Osteoblast (primary cell): ENCODE measurements around the gene LHFPL6. TPM values are rescaled to one million over a fixed set of nuclear protein-coding genes. Genes with fewer than 3 reads are reported as not detected.

ENCODE experiments used
- DNase-seq: peaks from one replicate; pipeline ENCODE4 v3.0.0; 2011; ENCODE audit warnings: low spot score, mixed read lengths; ENCODE audit not compliant: insufficient read length; ENCODE audit errors: missing footprints
- H2AFZ ChIP-seq: 2 replicates; pipeline ENCODE4 v1.6.0; 2011; ENCODE audit warnings: mild to moderate bottlenecking, low read length
- H3K27ac ChIP-seq: 2 replicates; pipeline ENCODE4 v1.5.1; 2011; ENCODE audit warnings: mild to moderate bottlenecking, low read depth, low read length, moderate library complexity
- H3K27me3 ChIP-seq: 2 replicates; pipeline ENCODE4 v1.6.0; 2012; ENCODE audit warnings: mild to moderate bottlenecking, control low read depth, inconsistent platforms, low read length, moderate library complexity; ENCODE audit not compliant: insufficient read depth
- H3K36me3 ChIP-seq: 2 replicates; pipeline ENCODE4 v1.5.1; 2011; ENCODE audit warnings: mild to moderate bottlenecking, low read length, control low read depth, moderate library complexity; ENCODE audit not compliant: insufficient read depth
- H3K4me1 ChIP-seq: 2 replicates; pipeline ENCODE4 v1.5.1; 2011; ENCODE audit warnings: mild to moderate bottlenecking, low read length, control low read depth, moderate library complexity; ENCODE audit not compliant: insufficient read depth
- H3K4me2 ChIP-seq: 2 replicates; pipeline ENCODE4 v1.6.0; 2011; ENCODE audit warnings: mild to moderate bottlenecking, low read length; ENCODE audit not compliant: insufficient read depth
- H3K4me3 ChIP-seq: fragments of 200-600 bp; sonication (generic); 3 replicates; pipeline ENCODE4 v1.5.1; 2012; ENCODE audit warnings: mild to moderate bottlenecking, low read length, inconsistent platforms; ENCODE audit not compliant: insufficient read depth
- H3K79me2 ChIP-seq: 2 replicates; pipeline ENCODE4 v1.6.0; 2012; ENCODE audit warnings: mild to moderate bottlenecking, low read length, control low read depth, inconsistent platforms; ENCODE audit not compliant: insufficient read depth
- H3K9me3 ChIP-seq: 2 replicates; pipeline ENCODE4 v1.5.1; 2011; ENCODE audit warnings: low read depth, low read length, control low read depth
- H4K20me1 ChIP-seq: 2 replicates; pipeline ENCODE4 v1.6.0; 2012; ENCODE audit warnings: mild to moderate bottlenecking, low read length, control low read depth; ENCODE audit not compliant: insufficient read depth
- total RNA-seq: library from RNA; depleted of rRNA; stranded (reverse); fragments of >200 nt; gene quantifications from 2 replicates; pipeline ENCODE4 v1.2.3, GENCODE V29; 2012
- TF ChIP-seq, protein P1 (sequence below): IDR thresholded peaks from 2 replicates; pipeline ENCODE4 v1.5.1; 2011; ENCODE audit warnings: mild to moderate bottlenecking, low read depth, low read length, moderate library complexity; ENCODE audit errors: extremely low read depth

LHFPL6 gene
- total RNA-seq, 1 donor, result 112 TPM

DNA sequence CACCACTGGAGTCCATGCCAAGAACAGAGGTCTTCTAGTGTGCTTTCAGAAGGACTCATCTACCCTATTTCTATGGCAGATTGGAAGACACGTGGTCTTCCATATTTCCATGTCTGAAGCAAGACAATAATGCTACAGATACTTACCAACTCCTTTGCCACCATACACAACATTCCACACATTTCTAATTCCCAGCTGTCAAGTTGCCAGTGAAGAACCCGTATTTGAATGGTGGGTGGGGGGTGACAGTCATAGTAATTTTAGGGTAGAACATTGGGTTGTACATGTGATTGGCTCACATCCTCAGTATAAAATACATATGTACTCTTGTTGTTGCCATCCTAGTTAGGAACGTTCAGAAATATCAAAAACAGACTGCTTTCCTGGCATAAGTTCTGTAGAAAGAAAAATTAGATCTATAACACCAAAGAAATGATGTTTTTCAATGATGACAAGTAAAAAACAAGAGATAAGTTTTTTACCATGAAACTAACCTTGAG lies 69.3 kb downstream of the LHFPL6 start:
- no peaks in the 10 kb centered on the region for H3K9me3 ChIP-seq
- peaks cover 69% of the 10 kb centered on the region for H3K79me2 ChIP-seq
- H3K36me3 ChIP-seq, result no peaks in the 10 kb centered on the region
- no peaks in the 10 kb centered on the region for H3K27me3 ChIP-seq
- no peak for DNase-seq
- H4K20me1 ChIP-seq, result no peaks in the 10 kb centered on the region
- no peak overlapping the region for H2AFZ ChIP-seq
- TF ChIP-seq, protein P1, sequence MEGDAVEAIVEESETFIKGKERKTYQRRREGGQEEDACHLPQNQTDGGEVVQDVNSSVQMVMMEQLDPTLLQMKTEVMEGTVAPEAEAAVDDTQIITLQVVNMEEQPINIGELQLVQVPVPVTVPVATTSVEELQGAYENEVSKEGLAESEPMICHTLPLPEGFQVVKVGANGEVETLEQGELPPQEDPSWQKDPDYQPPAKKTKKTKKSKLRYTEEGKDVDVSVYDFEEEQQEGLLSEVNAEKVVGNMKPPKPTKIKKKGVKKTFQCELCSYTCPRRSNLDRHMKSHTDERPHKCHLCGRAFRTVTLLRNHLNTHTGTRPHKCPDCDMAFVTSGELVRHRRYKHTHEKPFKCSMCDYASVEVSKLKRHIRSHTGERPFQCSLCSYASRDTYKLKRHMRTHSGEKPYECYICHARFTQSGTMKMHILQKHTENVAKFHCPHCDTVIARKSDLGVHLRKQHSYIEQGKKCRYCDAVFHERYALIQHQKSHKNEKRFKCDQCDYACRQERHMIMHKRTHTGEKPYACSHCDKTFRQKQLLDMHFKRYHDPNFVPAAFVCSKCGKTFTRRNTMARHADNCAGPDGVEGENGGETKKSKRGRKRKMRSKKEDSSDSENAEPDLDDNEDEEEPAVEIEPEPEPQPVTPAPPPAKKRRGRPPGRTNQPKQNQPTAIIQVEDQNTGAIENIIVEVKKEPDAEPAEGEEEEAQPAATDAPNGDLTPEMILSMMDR, result no peak
- no peak overlapping the region for H3K27ac ChIP-seq
- no peak overlapping the region for H3K4me3 ChIP-seq
- H3K4me2 ChIP-seq, result no peak overlapping the region
- peaks cover 23% of the 10 kb centered on the region for H3K4me1 ChIP-seq

DNA sequence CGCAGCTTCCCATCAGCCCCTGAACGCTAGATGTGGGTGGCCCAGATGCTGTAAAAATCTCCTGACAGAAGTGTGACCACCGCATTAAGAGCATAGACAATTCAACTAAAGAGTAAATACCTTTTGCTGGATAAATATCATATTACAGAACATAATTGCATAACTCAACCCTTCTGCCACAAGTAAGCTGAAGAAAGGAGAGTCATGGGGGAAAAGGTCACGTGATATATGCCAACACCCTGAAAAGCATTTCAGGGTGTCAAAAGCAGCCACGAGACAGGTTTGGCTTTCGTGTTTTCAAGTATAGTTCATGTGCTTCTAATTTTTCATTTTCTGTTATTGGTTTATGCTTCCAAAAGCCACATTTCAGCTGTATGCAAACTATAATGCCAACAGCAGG lies 71.3 kb downstream of the LHFPL6 start:
- H3K27me3 ChIP-seq, result no peaks in the 10 kb centered on the region
- H3K4me2 ChIP-seq, result peak overlapping the region; percentile 64
- H3K36me3 ChIP-seq, result no peaks in the 10 kb centered on the region
- no peaks in the 10 kb centered on the region for H3K9me3 ChIP-seq
- H3K4me3 ChIP-seq, result peak overlapping the region; percentile 9
- TF ChIP-seq, protein P1, result no peak
- peak overlapping the region; percentile 57 for H3K27ac ChIP-seq
- peak overlapping the region; percentile 35 for H2AFZ ChIP-seq
- H3K4me1 ChIP-seq, result peaks cover 44% of the 10 kb centered on the region
- no peaks in the 10 kb centered on the region for H4K20me1 ChIP-seq
- peaks cover 56% of the 10 kb centered on the region for H3K79me2 ChIP-seq
- DNase-seq, result peak; percentile 14

DNA sequence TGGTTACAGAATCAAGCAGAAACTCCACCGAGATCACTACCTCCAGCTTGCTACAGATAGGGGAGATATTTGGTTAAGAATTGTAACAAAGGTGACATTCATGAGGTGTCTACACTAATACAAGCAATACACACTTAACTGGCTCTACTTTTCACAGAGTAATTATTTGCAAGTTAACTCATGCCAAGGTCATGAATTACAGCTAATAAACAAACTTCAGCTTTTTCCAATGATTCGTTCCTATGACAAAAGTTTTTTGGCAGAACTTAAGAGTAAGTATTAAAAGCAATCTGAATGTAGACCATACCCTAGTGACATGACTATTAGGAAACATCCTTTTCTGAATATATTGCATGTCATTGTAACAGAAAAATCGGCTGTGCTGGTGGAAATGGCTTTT lies 72.1 kb downstream of the LHFPL6 start:
- TF ChIP-seq, protein P1, result no peak
- no peaks in the 10 kb centered on the region for H3K9me3 ChIP-seq
- peaks cover 50% of the 10 kb centered on the region for H3K4me1 ChIP-seq
- peak overlapping the region; percentile 57 for H3K27ac ChIP-seq
- DNase-seq, result no peak
- no peak overlapping the region for H3K4me2 ChIP-seq
- H4K20me1 ChIP-seq, result no peaks in the 10 kb centered on the region
- no peak overlapping the region for H3K4me3 ChIP-seq
- H3K36me3 ChIP-seq, result no peaks in the 10 kb centered on the region
- H3K79me2 ChIP-seq, result peaks cover 58% of the 10 kb centered on the region
- no peak overlapping the region for H2AFZ ChIP-seq
- H3K27me3 ChIP-seq, result no peaks in the 10 kb centered on the region

DNA sequence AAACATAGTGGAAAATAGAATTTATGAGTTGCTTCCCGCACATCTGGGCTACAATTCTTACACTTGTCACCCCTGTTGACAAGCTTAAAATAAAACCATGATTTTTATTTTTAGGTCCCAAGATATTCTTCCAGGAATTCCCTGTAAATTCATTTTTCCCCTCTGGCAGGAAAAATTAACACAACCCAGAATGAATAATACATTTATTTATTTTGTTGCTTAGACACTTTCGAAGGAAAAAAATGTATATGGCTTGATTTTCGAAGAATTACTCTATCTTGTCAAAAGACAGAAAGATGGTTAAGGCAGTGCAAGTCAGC lies 74.4 kb downstream of the LHFPL6 start:
- Histone ChIP-seq H3K4me2 (peak overlapping the region; percentile 77), H3K4me3 (no peak overlapping the region), H3K27me3 (no peaks in the 10 kb centered on the region), H2AFZ (peak overlapping the region; percentile 32), H3K9me3 (no peaks in the 10 kb centered on the region), H3K79me2 (peaks cover 68% of the 10 kb centered on the region), H3K27ac (peak overlapping the region; percentile 93), H4K20me1 (no peaks in the 10 kb centered on the region), H3K36me3 (no peaks in the 10 kb centered on the region), H3K4me1 (peaks cover 50% of the 10 kb centered on the region)
- TF ChIP-seq, protein P1, result no peak
- DNase-seq, result peak; percentile 22
